Omental fat pad (tissue), 4 donors: ENCODE measurements around the gene FOXD4. TPM values are rescaled to one million over a fixed set of nuclear protein-coding genes. Genes with fewer than 3 reads are reported as not detected.
"Not testable (repeated sequence)": the region's sequence is repeated elsewhere in the genome, so short reads cannot be mapped to it uniquely, and the experiment has no call there.

Experiments used
- ATAC-seq: fragments of 150-250 bp; one replicate; pipeline ENCODE4 v1.9.1; 2016; ENCODE audit warnings: mild to moderate bottlenecking, moderate library complexity; ENCODE audit not compliant: low FRiP score
- DNase-seq: peaks from one replicate; pipeline ENCODE4 v3.0.0-alpha.2; 2019; ENCODE audit warnings: low spot score
- total RNA-seq, 4 donors: library from RNA; depleted of rRNA; stranded (reverse); fragments of >200 nt; gene quantifications; one replicate each; pipeline ENCODE4 v1.1.0, GENCODE V29; 2016

Gene FOXD4
- total RNA-seq, 4 donors from 2014 or later = 0.46 to 0.48 (median 0.47) TPM; not detected in 1

- DNase-seq = not testable (repeated sequence)
- peak; percentile 67 for ATAC-seq
Measured at GRCh38 chr9:94992-95391, 23.2 kb downstream of the FOXD4 start.

- not testable (repeated sequence) for DNase-seq
- peak; percentile 91 for ATAC-seq
Measured at GRCh38 chr9:94323-94722, 23.9 kb downstream of the FOXD4 start.

GRCh38 chr9:93909-94308, 24.3 kb downstream of the FOXD4 start:
- DNase-seq = not testable (repeated sequence)
- ATAC-seq = peak; percentile 74

- DNase-seq, ATAC-seq: not testable (repeated sequence)
Measured at GRCh38 chr9:90851-91250, 27.4 kb downstream of the FOXD4 start.

- not testable (repeated sequence) for DNase-seq
- ATAC-seq = peak; percentile 92
Measured at GRCh38 chr9:88396-89037, 29.7 kb downstream of the FOXD4 start.

GRCh38 chr9:87860-88259, 30.4 kb downstream of the FOXD4 start:
- ATAC-seq, DNase-seq: not testable (repeated sequence)

- DNase-seq, ATAC-seq: not testable (repeated sequence)
Measured at GRCh38 chr9:87105-87504, 31.1 kb downstream of the FOXD4 start.

GRCh38 chr9:86697-87096, 31.5 kb downstream of the FOXD4 start:
- not testable (repeated sequence) for ATAC-seq, DNase-seq

GRCh38 chr9:82932-83689, 35.1 kb downstream of the FOXD4 start:
- not testable (repeated sequence) for ATAC-seq, DNase-seq

GRCh38 chr9:78333-78732, 39.9 kb downstream of the FOXD4 start:
- ATAC-seq = not testable (repeated sequence)

GRCh38 chr9:76389-76788, 41.8 kb downstream of the FOXD4 start:
- not testable (repeated sequence) for ATAC-seq, DNase-seq

More at GRCh38 chr9:78333-78732, 39.9 kb downstream of the FOXD4 start:
- not testable (repeated sequence) for DNase-seq

GRCh38 chr9:73900-74525, 44.2 kb downstream of the FOXD4 start:
- DNase-seq = not testable (repeated sequence)
- ATAC-seq = peak; percentile 41

GRCh38 chr9:73076-73899, 44.9 kb downstream of the FOXD4 start:
- not testable (repeated sequence) for DNase-seq

More at GRCh38 chr9:73076-73899, 44.9 kb downstream of the FOXD4 start:
- ATAC-seq = peak; percentile 81

Other genes starting within 250 kb of the FOXD4 start
- 10 to 100 TPM in 1 of 4 donors, 1 to 10 TPM in 3; 3.2 to 12.6 (median 4.5) TPM for gene WASHC1, start 89.0 kb downstream of the FOXD4 start, total RNA-seq
- 10 to 100 TPM; 21.9 to 34.5 (median 25.4) TPM for gene ZNG1A, start 60.6 kb upstream of the FOXD4 start, total RNA-seq
- 10 to 100 TPM; 18.1 to 33.3 (median 28.6) TPM for gene DOCK8, start 96.4 kb upstream of the FOXD4 start, total RNA-seq